ENCODE results near the gene SPTAN1.
"Not testable (repeated sequence)": the region's sequence is repeated elsewhere in the genome, so short reads cannot be mapped to it uniquely, and the experiment has no call there.

SPTAN1 gene

GRCh38 chr9:128657796-128658195 lies 105.4 kb downstream of the SPTAN1 start:
- Histone ChIP-seq H3F3A (ENCODE audit: low read depth) (no peaks in the 10 kb centered on the region), H3K9me2 (replicated peaks; ENCODE audit: low read depth, low read length) (no peaks in the 10 kb centered on the region), H3K27me3 (ENCODE audit: insufficient read depth, low read length, poor library complexity, severe bottlenecking) (no peaks in the 10 kb centered on the region), H3K79me2 (ENCODE audit: insufficient read depth, low read length) (no peaks in the 10 kb centered on the region), H3K4me1 (ENCODE audit: insufficient read depth, low read length, poor library complexity, severe bottlenecking) (no peaks in the 10 kb centered on the region), H4K20me1 (ENCODE audit: insufficient read depth, low read length, poor library complexity, severe bottlenecking) (no peaks in the 10 kb centered on the region), H3K9ac (ENCODE audit: low read depth, low read length, poor library complexity, severe bottlenecking) (no peak overlapping the region), H3K9me3 (ENCODE audit: insufficient read depth, low read depth, low read length) (no peaks in the 10 kb centered on the region), H3K4me3 (ENCODE audit: low read length, poor library complexity, severe bottlenecking) (no peak overlapping the region), H3K4me2 (ENCODE audit: low read depth, low read length, poor library complexity, severe bottlenecking) (no peak overlapping the region), H2AFZ (ENCODE audit: low read length) (no peak overlapping the region), H3K36me3 (ENCODE audit: insufficient read depth, low read length) (no peaks in the 10 kb centered on the region)
- no peak for TF ChIP-seq EZH2phosphoT487 (IDR thresholded peaks at IDR 0.05; ENCODE audit: borderline replicate concordance)
- no peak for TF ChIP-seq CTCF (conservative IDR thresholded peaks at IDR 0.05; ENCODE audit: low read length)

GRCh38 chr9:128666481-128666941 lies 114.1 kb downstream of the SPTAN1 start:
- not testable (repeated sequence) for H3K36me3 ChIP-seq (ENCODE audit: insufficient read depth, low read length); H3K9me2 ChIP-seq (replicated peaks; ENCODE audit: low read depth, low read length); H3K79me2 ChIP-seq (ENCODE audit: insufficient read depth, low read length); H3K4me3 ChIP-seq (ENCODE audit: low read length, poor library complexity, severe bottlenecking); H3K4me2 ChIP-seq (ENCODE audit: low read depth, low read length, poor library complexity, severe bottlenecking); H3K4me1 ChIP-seq (ENCODE audit: insufficient read depth, low read length, poor library complexity, severe bottlenecking); H3F3A ChIP-seq (ENCODE audit: low read depth); H4K20me1 ChIP-seq (ENCODE audit: insufficient read depth, low read length, poor library complexity, severe bottlenecking); H3K9ac ChIP-seq (ENCODE audit: low read depth, low read length, poor library complexity, severe bottlenecking); H2AFZ ChIP-seq (ENCODE audit: low read length); H3K9me3 ChIP-seq (ENCODE audit: insufficient read depth, low read depth, low read length); H3K27me3 ChIP-seq (ENCODE audit: insufficient read depth, low read length, poor library complexity, severe bottlenecking)

- H3K4me2 ChIP-seq (ENCODE audit: low read depth, low read length, poor library complexity, severe bottlenecking), result no peak overlapping the region
- H3K27me3 ChIP-seq (ENCODE audit: insufficient read depth, low read length, poor library complexity, severe bottlenecking), result no peaks in the 10 kb centered on the region
- no peaks in the 10 kb centered on the region for H3K9me3 ChIP-seq (ENCODE audit: insufficient read depth, low read depth, low read length)
- H3K9ac ChIP-seq (ENCODE audit: low read depth, low read length, poor library complexity, severe bottlenecking), result no peak overlapping the region
- H3K4me1 ChIP-seq (ENCODE audit: insufficient read depth, low read length, poor library complexity, severe bottlenecking), result no peaks in the 10 kb centered on the region
- TF ChIP-seq EZH2phosphoT487 (IDR thresholded peaks at IDR 0.05; ENCODE audit: borderline replicate concordance) (no peak), CTCF (conservative IDR thresholded peaks at IDR 0.05; ENCODE audit: low read length) (no peak)
- H3F3A ChIP-seq (ENCODE audit: low read depth), result no peaks in the 10 kb centered on the region
- H3K9me2 ChIP-seq (replicated peaks; ENCODE audit: low read depth, low read length), result no peaks in the 10 kb centered on the region
- no peaks in the 10 kb centered on the region for H4K20me1 ChIP-seq (ENCODE audit: insufficient read depth, low read length, poor library complexity, severe bottlenecking)
- H2AFZ ChIP-seq (ENCODE audit: low read length), result no peak overlapping the region
- H3K79me2 ChIP-seq (ENCODE audit: insufficient read depth, low read length), result no peaks in the 10 kb centered on the region
- no peak overlapping the region for H3K4me3 ChIP-seq (ENCODE audit: low read length, poor library complexity, severe bottlenecking)
- H3K36me3 ChIP-seq (ENCODE audit: insufficient read depth, low read length), result no peaks in the 10 kb centered on the region
These were observed 117.4 kb downstream of the SPTAN1 start for GRCh38 chr9:128669786-128670185.

- no peak overlapping the region for H3K4me2 ChIP-seq (ENCODE audit: low read depth, low read length, poor library complexity, severe bottlenecking)
- H3K9me3 ChIP-seq (ENCODE audit: insufficient read depth, low read depth, low read length), result no peaks in the 10 kb centered on the region
- H3K9ac ChIP-seq (ENCODE audit: low read depth, low read length, poor library complexity, severe bottlenecking), result no peak overlapping the region
- no peak for TF ChIP-seq CTCF (conservative IDR thresholded peaks at IDR 0.05; ENCODE audit: low read length)
- TF ChIP-seq EZH2phosphoT487 (IDR thresholded peaks at IDR 0.05; ENCODE audit: borderline replicate concordance), result no peak
- no peaks in the 10 kb centered on the region for H3K79me2 ChIP-seq (ENCODE audit: insufficient read depth, low read length)
- no peaks in the 10 kb centered on the region for H4K20me1 ChIP-seq (ENCODE audit: insufficient read depth, low read length, poor library complexity, severe bottlenecking)
- no peak overlapping the region for H3K4me3 ChIP-seq (ENCODE audit: low read length, poor library complexity, severe bottlenecking)
- H3K36me3 ChIP-seq (ENCODE audit: insufficient read depth, low read length), result no peaks in the 10 kb centered on the region
- no peaks in the 10 kb centered on the region for H3K27me3 ChIP-seq (ENCODE audit: insufficient read depth, low read length, poor library complexity, severe bottlenecking)
- H3K9me2 ChIP-seq (replicated peaks; ENCODE audit: low read depth, low read length), result no peaks in the 10 kb centered on the region
- no peaks in the 10 kb centered on the region for H3F3A ChIP-seq (ENCODE audit: low read depth)
- no peak overlapping the region for H2AFZ ChIP-seq (ENCODE audit: low read length)
- no peaks in the 10 kb centered on the region for H3K4me1 ChIP-seq (ENCODE audit: insufficient read depth, low read length, poor library complexity, severe bottlenecking)
These were observed 123.0 kb downstream of the SPTAN1 start for GRCh38 chr9:128675382-128675781.

Data from Loucy (cell line).